ENCODE measurements around the gene LCP2.

The LCP2 gene

GRCh38 chr5:170314541-170315095 is 17.0 kb upstream of the LCP2 start:
- no peak for DNase-seq

GRCh38 chr5:170313816-170314215 is 16.2 kb upstream of the LCP2 start:
- DNase-seq, result no peak

GRCh38 chr5:170313344-170313743 is 15.8 kb upstream of the LCP2 start:
- no peak for DNase-seq

- no peak for DNase-seq
These were observed 15.1 kb upstream of the LCP2 start for GRCh38 chr5:170312666-170313065.

DNA sequence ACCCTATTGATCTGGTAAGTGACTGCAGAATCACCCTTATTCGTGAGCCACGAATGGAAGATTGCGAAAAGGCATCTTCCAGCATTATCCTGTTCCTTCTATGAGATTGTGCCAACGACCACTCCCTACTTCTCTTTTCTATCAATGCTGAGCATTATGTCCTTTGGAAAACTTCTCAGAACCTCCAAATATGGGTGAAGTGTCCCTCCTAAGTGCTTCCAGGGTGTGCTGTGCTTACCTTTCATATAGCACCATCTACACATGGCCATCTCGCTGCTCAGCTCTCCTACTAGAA is 14.7 kb upstream of the LCP2 start:
- no peak for DNase-seq

DNA sequence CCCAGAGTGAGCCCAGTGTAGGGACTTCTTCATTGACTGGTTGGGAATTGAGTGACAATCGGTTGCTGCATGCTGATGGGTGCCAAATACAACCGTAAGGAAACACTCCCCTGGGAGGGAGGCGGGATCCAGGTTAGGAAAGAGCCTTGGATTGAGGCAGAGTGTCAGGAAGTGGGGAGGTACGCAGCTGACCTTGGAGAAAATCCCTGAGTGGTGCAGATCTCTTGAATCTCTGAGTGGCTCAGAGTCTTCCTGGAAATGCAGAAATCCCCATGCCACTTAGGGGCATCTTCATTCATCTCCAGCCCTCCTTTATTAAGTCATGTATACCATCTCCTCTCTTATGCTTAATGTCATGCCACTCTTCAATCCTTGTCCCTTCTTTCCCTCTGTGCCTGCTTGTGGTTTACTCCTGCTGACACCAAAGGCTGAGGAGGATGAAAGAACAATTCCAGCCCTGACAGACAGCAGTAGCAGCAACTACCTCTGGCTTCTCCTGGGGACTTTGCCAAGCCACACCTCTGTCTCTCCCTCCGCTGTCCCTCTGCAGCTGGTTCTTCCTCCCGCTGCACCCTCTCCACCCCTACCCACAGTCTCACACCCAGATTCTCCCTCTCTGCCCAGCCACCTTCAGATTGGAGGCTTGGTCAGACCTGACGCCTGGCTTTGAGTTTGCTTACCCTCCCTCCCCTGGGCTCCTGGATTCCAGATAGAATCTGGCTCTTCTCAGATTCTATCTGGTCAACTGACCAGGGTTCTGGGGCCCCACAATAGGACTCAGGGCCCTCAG is 14.1 kb upstream of the LCP2 start:
- DNase-seq, result no peak

- no peak for DNase-seq
These were observed 12.8 kb upstream of the LCP2 start for GRCh38 chr5:170310256-170310926.

DNA sequence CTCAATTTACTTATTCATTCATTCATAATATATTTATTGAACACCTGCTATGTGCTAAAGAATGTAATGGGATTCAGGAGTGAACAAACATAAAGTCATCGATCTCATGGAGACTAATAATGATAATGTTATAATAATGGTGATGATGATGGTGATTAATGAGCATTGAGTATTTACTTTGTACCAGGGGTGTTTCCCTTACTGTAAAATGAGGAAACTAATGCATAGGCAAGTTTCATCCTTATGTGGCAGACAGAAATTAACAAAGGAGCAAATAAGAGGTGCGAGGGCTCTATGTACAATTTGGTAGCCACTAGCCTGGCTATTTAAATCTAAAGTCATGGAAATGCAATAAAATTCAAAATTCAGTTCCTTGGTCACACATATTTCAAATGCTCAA is 11.1 kb upstream of the LCP2 start:
- no peak for DNase-seq

DNA sequence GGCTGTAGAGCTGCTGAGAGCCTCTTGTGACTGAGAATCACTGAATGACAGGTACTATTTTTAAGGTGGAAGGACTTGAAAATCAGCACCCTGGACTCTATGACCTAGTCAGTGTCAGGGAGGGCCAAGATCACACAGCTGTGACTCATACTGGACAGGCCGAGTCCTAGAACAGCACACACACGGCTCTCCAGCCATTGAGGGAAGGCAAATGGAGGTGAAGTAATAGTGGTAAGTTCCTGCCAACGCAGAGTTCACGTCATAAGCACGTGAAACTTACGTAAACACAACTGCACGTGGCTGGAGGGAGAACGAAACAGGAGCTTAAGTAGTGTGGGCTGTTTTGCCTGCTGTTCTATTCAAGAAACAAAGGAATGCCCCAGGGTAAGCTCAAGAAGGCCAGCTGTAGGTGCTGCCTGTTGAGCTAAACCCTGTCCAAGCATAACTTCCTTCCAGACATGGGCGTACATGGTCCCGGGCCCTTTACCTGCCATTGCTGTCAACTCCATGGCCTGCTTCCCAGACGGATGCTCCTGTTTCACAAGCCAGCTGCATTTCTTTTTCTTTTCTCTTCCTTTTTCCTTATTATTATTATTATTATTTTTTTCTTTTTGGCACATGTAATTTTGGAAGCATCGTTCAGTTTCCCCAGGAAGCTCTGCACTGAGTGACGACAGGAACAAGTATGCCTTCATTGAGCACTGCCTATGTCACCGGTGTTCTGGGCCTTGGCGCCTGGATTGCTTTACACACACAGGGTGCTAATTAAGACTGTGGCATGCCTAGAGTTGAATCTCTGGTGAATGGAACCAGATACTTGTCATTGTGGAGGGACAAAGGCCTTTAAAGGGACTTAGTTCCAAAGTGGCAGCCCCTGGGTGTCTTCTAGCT is 10.2 kb upstream of the LCP2 start:
- no peak for DNase-seq

- DNase-seq, result no peak
These were observed 8.8 kb upstream of the LCP2 start for GRCh38 chr5:170306381-170306831.

DNA sequence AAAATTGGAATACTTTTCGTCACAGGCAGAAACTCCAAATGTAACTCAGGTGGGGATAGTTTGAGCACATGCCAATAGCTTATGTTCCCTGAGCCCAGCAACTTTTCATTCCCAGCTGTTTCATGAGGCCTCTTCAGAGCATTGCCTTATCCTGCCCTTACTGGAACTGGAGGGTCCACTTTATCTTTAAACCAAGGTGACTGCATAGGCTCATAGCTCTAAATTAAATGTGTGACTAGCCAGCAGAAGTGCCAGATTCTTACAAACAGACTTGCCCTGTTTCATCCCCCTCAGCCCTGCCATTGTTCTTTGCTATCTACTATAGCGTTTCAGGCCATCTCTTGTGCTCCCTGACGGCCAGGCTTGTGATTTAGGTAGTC is 8.1 kb upstream of the LCP2 start:
- DNase-seq, result no peak

GRCh38 chr5:170305016-170305645 is 7.6 kb upstream of the LCP2 start:
- no peak for DNase-seq

- DNase-seq, result no peak
These were observed 6.0 kb upstream of the LCP2 start for GRCh38 chr5:170303549-170303948.

- no peak for DNase-seq
These were observed 5.3 kb upstream of the LCP2 start for GRCh38 chr5:170302653-170303501.

- no peak for DNase-seq
These were observed 4.5 kb upstream of the LCP2 start for GRCh38 chr5:170301981-170302652.

- no peak for DNase-seq
These were observed 3.6 kb upstream of the LCP2 start for GRCh38 chr5:170301149-170301548.

- no peak for DNase-seq
These were observed 2.9 kb upstream of the LCP2 start for GRCh38 chr5:170300361-170301013.

DNA sequence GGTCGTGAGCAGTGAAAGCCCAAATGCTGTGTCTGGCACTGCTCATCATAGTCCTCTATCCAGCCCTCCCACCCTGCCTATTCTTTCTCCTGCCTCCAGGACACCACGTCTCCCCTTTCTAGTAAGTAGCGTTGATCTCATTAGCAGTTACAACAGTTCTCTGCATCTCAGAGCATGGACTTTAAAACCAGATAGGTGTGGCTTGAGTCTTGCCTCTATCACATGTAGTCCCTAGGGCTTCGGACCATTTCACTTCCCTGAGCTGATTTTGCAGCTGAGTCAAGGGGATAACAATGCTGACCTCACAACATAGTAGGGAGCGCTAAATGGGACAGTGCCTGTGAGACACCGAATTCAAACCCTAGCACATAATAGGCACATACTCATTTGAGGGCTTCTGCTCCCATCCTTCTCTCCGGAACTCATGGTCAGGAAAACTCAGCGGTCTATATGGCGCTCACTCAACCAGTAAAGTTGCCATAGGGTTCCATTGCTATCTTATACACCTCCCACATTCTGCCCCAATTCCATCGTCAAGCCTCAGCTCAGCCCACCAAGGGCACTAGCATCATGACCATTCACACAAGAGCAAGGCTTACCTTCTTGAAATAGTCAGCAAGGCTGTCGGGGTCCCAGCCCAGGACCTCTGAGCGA is 515 bp downstream of the LCP2 start:
- DNase-seq, result no peak

GRCh38 chr5:170296036-170296934 is 1.3 kb downstream of the LCP2 start:
- no peak for DNase-seq
